K562 (cell line): ENCODE measurements around the gene SH3TC1. TPM values are rescaled to one million over a fixed set of nuclear protein-coding genes. Genes with fewer than 3 reads are reported as not detected.

Source experiments
- ARNT ChIP-seq, 2 experiments: fragments of 450-650 bp; IDR thresholded peaks; 2 replicates each; pipeline ENCODE4 v1.6.1; 2016; ENCODE audit warnings: mild to moderate bottlenecking in 1 of 2
- BMI1 ChIP-seq: fragments of 150-350 bp; IDR thresholded peaks from 2 replicates; pipeline ENCODE4 v1.6.1; 2014; ENCODE audit warnings: low read length
- CTBP1 ChIP-seq: fragments of 450-650 bp; IDR thresholded peaks from 2 replicates; pipeline ENCODE4 v1.6.1; 2016; ENCODE audit warnings: borderline replicate concordance
- E2F4 ChIP-seq: sonication (generic); formaldehyde crosslinking; IDR thresholded peaks from 2 replicates; pipeline ENCODE4 v1.8.0; 2022; ENCODE audit warnings: mild to moderate bottlenecking, low read depth, missing genetic modification reagents
- ETS2 ChIP-seq: IDR thresholded peaks from 2 replicates; pipeline ENCODE4 v1.6.1; 2016; ENCODE audit warnings: borderline replicate concordance, missing genetic modification characterization, mild to moderate bottlenecking, moderate library complexity, missing compliant biosample characterization; ENCODE audit not compliant: poor library complexity, severe bottlenecking
- NFRKB ChIP-seq: fragments of 450-650 bp; IDR thresholded peaks from 2 replicates; pipeline ENCODE4 v1.6.1; 2016; ENCODE audit warnings: low read depth
- PHF8 ChIP-seq: fragments of 200-600 bp; sonication (generic); IDR thresholded peaks from 2 replicates; pipeline ENCODE4 v1.6.1; 2012; ENCODE audit warnings: mixed run types, mild to moderate bottlenecking, inconsistent platforms, low read length, moderate library complexity, borderline replicate concordance
- PHTF2 ChIP-seq: fragments of 250-450 bp; sonication (Bioruptor Pico); IDR thresholded peaks from 2 replicates; pipeline ENCODE4 v1.5.0; 2021; ENCODE audit warnings: mild to moderate bottlenecking
- RAD21 ChIP-seq, 2 experiments: fragments of 250-450 bp in 1 of 2; fragments of 450-650 bp in 1 of 2; sonication (Bioruptor Pico) in 1 of 2; formaldehyde crosslinking in 1 of 2; IDR thresholded peaks in 1 of 2; conservative IDR thresholded peaks in 1 of 2; 2 replicates each; pipeline versions ENCODE4 v1.4.0 to v1.8.0; 2020 to 2022; ENCODE audit warnings: mild to moderate bottlenecking in 2 of 2, moderate library complexity in 1 of 2
- REST ChIP-seq, 2 experiments: fragments of 450-650 bp; formaldehyde crosslinking in 1 of 2; IDR thresholded peaks; 2 replicates each; pipeline versions ENCODE4 v1.4.0 to v1.6.1; 2014 to 2020; ENCODE audit warnings: mild to moderate bottlenecking in 2 of 2, borderline replicate concordance in 1 of 2, low read depth in 1 of 2
- RFX1 ChIP-seq: fragments of 450-650 bp; IDR thresholded peaks from 2 replicates; pipeline ENCODE4 v1.6.1; 2016; ENCODE audit warnings: mild to moderate bottlenecking, moderate library complexity
- SAFB2 ChIP-seq: fragments of 200-400 bp; formaldehyde crosslinking; IDR thresholded peaks from 2 replicates; pipeline ENCODE4 v1.6.1; 2018; ENCODE audit warnings: borderline replicate concordance, low read length, low read depth, moderate library complexity; ENCODE audit not compliant: severe bottlenecking
- SIN3B ChIP-seq: fragments of 450-650 bp; IDR thresholded peaks from 2 replicates; pipeline ENCODE4 v1.6.1; 2017; ENCODE audit warnings: low read depth, mild to moderate bottlenecking, moderate library complexity
- SMAD2 ChIP-seq: fragments of 150-350 bp; IDR thresholded peaks from 2 replicates; pipeline ENCODE4 v1.6.1; 2014; ENCODE audit warnings: low read depth, mild to moderate bottlenecking, low read length
- STAG1 ChIP-seq: sonication (generic); formaldehyde crosslinking; IDR thresholded peaks from 2 replicates; pipeline ENCODE4 v1.5.0; 2020; ENCODE audit warnings: missing genetic modification reagents, borderline replicate concordance
- TCFL5 ChIP-seq: fragments of 250-450 bp; sonication (Bioruptor Pico); conservative IDR thresholded peaks from 2 replicates; pipeline ENCODE4 v1.6.1; 2021; ENCODE audit warnings: mild to moderate bottlenecking, moderate library complexity, matching md5 sums
- TOE1 ChIP-seq, 2 experiments: fragments of 450-650 bp in 1 of 2; sonication (generic) in 1 of 2; formaldehyde crosslinking in 1 of 2; IDR thresholded peaks; 2 replicates each; pipeline versions ENCODE4 v1.7.1 to v1.8.0; 2016 to 2022; ENCODE audit warnings: borderline replicate concordance in 2 of 2, mild to moderate bottlenecking in 2 of 2, antibody characterized with exemption in 1 of 2, inconsistent platforms in 1 of 2, low read depth in 1 of 2, missing genetic modification reagents in 1 of 2, moderate library complexity in 1 of 2
- ZNF143 ChIP-seq: sonication (generic); formaldehyde crosslinking; IDR thresholded peaks from 2 replicates; pipeline ENCODE4 v1.9.0; 2022; ENCODE audit warnings: mild to moderate bottlenecking, missing genetic modification reagents
- ZNF197 ChIP-seq: fragments of 200-800 bp; sonication (Bioruptor generic); IDR thresholded peaks from 2 replicates; pipeline ENCODE4 v1.6.1; 2016; ENCODE audit warnings: low read depth, missing genetic modification characterization, missing compliant biosample characterization
- ZNF57 ChIP-seq: fragments of 450-650 bp; formaldehyde crosslinking; IDR thresholded peaks from 2 replicates; pipeline ENCODE4 v1.4.0; 2020; ENCODE audit warnings: mild to moderate bottlenecking, moderate library complexity
- ZNF785 ChIP-seq: fragments of 250-450 bp; sonication (Bioruptor Pico); IDR thresholded peaks from 2 replicates; pipeline ENCODE4 v1.4.0; 2020; ENCODE audit warnings: mild to moderate bottlenecking
- polyA plus RNA-seq, 8 experiments: library from polyadenylated mRNA; depleted of rRNA in 4 of 8; stranded (reverse) in 5 of 8; unstranded in 3 of 8; fragments of >200 nt; fragmentation: Nextera tagmentation in 2 of 8; fragmentation: Illumina TruSeq in 1 of 8; extraction: Ambion mirVana in 2 of 8; extraction: Trizol in 1 of 8; gene quantifications; 2 replicates each; pipeline versions ENCODE4 v1.2.1 to v1.2.3, GENCODE V29; 2011 to 2014; ENCODE audit warnings: inconsistent platforms in 1 of 8, missing spikeins in 1 of 8
- total RNA-seq, 7 experiments: library from RNA; depleted of rRNA in 6 of 7; stranded (reverse); fragments of >200 nt in 6 of 7; fragmentation: Illumina TruSeq in 2 of 7; extraction: Trizol in 2 of 7; gene quantifications; 2 replicates each; pipeline versions ENCODE4 v1.2.1 to v1.2.3, GENCODE V29; 2011 to 2021; ENCODE audit warnings: low replicate concordance in 1 of 7

Gene SH3TC1
- total and polyA plus RNA-seq, 9 of the 15 experiments (the other 6 are each of a cell fraction or from before 2014, with no cell fraction given), result 0.04 to 2.1 (median 0.48) TPM; not detected in 1

GRCh38 chr4:8267077-8267476, 68.0 kb downstream of the SH3TC1 start (continued):
- TF ChIP-seq REST (IDR thresholded peaks at IDR 0.05; ENCODE audit: borderline replicate concordance) (peak; percentile 77), REST (CRISPR knock-in tag; IDR thresholded peaks at IDR 0.05; ENCODE audit: low read depth) (no peak), BMI1 (no peak), SIN3B (no peak), ARNT (IDR thresholded peaks at IDR 0.05) (no peak), STAG1 (peak; percentile 27; the same call in 1 of the 2 replicates), PHF8 (no peak), TCFL5 (CRISPR knock-in tag) (no peak), ZNF785 (no peak), CTBP1 (no peak; the same call in 1 of the 2 replicates), ZNF143 (CRISPR knock-in tag) (no peak), ZNF197 (CRISPR knock-in tag) (no peak), PHTF2 (no peak), SAFB2 (no peak), ETS2 (tag) (no peak), NFRKB (no peak), ZNF57 (CRISPR knock-in tag) (no peak), RAD21 (CRISPR knock-in tag; conservative IDR thresholded peaks at IDR 0.05 in 1 of 2, IDR thresholded peaks at IDR 0.05 in 1 of 2) (peak; percentile 86 to 90), RFX1 (no peak), E2F4 (CRISPR knock-in tag) (no peak), TOE1 (IDR thresholded peaks at IDR 0.05; ENCODE audit: borderline replicate concordance) (no peak), TOE1 (CRISPR knock-in tag; IDR thresholded peaks at IDR 0.05; ENCODE audit: borderline replicate concordance, low read depth) (no peak), SMAD2 (no peak)
